GM19043 (cell line): ENCODE measurements around the gene ECSCR.
"Not testable (repeated sequence)": the region's sequence is repeated elsewhere in the genome, so short reads cannot be mapped to it uniquely, and the experiment has no call there.

Experiments used
- ATAC-seq: cut with Tn5 transposase; IDR thresholded peaks from one replicate; pipeline ENCODE4 v1.9.1; 2021; ENCODE audit warnings: low read depth; ENCODE audit not compliant: unreplicated experiment

ECSCR gene

GRCh38 chr5:139446956-139447779 lies 15.4 kb downstream of the ECSCR start:
- no peak for ATAC-seq

DNA sequence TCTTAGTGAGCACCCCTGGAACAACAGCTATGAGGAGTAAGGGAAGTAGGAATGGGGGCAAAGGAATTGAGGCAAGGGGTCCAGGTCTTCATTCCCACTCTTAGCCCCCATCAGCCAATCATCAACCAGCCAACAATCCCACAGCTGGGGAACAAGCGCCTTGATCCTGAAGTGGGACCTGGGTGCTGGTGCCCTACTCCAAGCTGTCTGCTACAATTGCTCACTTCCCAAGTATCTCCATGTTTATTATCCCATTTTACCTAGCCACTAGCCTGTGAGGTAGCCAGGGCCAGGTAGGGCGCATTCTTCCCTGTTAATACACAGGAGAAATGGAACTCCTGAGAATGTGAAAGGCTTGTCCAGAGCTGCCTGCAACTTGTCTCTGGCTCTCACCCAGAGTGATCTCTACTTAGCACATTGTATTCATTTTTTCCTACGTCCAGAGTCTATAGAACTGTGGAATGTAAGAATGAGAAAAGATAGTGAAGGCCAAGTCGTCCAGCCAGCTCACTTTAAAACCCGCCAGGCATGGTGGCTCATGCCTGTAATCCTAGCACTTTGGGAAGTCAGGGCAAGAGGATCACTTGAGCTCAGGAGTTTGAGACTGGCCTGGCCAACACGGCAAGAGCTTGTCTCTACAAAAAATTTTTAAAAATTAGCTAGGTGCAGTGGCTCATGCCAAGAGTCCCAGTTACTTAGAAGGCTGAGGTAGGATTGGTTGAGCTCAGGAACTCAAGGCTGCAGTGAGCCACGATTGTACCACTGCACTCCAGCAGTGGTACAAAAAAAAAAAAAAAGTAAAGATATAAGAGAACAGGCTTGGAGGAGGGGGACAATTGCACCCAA lies 17.0 kb downstream of the ECSCR start:
- ATAC-seq: no peak

GRCh38 chr5:139443831-139444453 lies 18.6 kb downstream of the ECSCR start:
- no peak for ATAC-seq

- not testable (repeated sequence) for ATAC-seq
Measured at GRCh38 chr5:139440416-139440815, 22.1 kb downstream of the ECSCR start.

GRCh38 chr5:139439013-139439903 lies 23.3 kb downstream of the ECSCR start, which contains the start of gene DNAJC18:
TSS of gene DNAJC18 (minus strand) at chr5:139439525. CDS start at chr5:139439445, 80 bp downstream.
- ATAC-seq: peak; percentile 93

DNA sequence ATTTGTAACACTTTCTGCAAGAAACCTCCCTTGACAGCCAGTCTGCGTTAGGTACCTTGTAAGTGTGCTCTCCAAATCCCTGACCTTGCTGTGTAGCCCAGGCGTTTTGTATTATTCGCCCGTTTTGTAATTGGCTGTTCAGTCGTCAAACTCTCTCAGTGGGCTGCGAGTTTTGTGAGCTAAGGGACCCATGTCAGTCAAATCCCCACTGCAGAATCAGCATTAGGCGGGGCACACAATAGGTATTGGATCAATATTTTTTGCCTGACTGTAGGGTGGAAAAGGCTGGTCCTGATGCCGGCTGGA lies 23.9 kb downstream of the ECSCR start:
- no peak for ATAC-seq

DNA sequence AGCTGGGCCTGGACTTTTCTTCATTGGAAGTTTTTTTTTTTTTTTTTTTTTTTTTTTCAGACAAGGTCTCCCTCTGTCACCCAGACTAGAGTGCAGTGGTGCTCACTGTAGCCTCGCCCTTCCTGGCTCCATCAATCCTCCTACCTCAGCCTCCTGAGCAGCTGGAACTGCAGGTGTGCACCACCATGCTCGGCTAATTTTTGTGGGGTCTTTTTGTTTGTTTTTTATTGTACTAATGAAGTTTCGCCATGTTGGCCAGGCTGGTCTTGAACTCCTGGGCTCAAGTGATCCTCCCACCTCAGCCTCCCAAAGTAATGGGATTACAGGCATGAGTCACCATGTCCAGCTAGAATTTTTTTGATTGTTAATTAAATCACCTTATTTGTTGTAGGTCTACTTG lies 26.9 kb downstream of the ECSCR start:
- ATAC-seq: no peak

DNA sequence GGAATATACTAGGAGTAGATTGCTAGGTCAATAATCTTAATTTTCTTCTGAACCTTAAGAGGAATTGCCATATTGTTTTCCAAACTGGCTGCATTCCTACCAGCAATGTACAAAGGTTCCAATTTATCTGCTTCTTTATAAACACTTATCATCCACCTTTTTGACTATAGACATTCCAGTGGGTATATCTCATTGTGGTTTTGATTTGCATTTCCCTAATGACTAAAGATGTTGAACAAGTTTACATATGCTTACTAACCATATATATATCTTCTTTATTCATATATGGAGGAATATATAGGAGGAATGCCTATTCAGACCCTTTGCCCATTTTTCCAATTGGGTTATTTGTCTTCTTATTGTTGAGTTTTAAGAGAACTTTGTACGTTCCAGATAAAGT lies 30.8 kb downstream of the ECSCR start:
- ATAC-seq: no peak

DNA sequence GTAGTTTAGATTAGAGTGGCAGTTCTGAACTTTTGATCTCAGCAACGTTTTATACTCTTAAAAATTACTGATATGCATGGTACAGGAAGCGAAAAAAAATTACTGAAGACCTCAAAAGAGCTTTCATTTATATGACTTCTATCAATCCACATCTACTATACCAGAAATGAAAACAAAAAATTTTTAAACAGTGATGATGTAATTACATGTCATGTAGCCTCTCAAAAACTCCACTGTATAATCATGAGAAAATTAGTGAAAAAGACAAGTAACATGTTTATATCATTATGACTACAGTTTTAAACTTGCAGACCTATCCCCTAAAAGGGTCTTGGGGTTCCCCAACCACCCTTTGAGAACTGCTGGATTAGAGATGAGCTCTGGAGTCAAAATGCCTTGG lies 32.5 kb downstream of the ECSCR start:
- ATAC-seq: no peak

- no peak for ATAC-seq
Measured at GRCh38 chr5:139426203-139426885, 36.2 kb downstream of the ECSCR start.

- ATAC-seq: no peak
Measured at GRCh38 chr5:139425497-139425896, 37.0 kb downstream of the ECSCR start.

GRCh38 chr5:139422307-139422893 lies 40.1 kb downstream of the ECSCR start:
- ATAC-seq: no peak

DNA sequence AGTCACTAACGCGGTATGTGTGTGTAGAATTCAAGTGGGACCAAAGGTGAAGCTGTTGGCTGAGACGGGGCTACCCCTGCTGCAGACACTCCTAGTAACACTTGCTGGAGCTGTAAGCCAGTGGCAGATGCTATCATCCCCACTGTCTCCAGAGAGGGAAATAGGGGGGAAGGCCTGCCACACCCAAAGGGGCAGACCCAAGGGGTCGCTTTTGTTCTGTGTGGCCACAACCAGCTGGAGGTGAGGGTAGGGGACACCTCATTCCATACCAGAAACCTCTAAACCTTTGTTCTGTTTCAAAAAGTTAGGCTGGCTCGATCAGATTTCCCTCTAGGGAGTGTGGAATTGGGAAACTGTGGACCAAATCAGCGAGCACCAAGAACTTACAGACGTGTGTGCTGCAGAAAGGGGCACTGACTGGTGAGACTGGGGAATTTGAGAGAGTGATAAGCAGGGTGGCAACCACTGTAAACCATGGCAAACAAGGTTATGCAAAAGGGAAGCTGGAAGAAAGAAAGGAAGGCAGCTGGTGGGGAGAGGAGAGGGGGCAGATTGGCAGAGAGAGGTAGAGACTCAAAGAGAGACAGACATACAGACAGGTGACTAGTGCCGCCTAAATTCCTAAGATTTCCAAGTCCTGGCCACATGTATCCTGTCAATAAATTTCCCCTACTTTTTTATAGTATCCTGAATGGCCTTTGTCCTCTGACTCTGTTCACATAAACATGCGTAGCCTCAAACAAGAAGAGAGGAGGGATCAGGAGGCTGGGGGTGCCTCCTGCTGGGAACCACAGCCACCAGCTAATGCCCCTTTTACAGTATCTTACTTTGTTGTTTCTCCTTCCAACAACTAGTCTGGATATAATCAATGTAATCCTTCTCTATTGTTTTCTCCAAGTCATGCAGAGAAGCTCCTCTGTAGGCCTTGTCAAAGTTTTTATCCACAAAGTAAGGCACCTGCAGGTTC lies 43.0 kb downstream of the ECSCR start:
- ATAC-seq: no peak

GRCh38 chr5:139418793-139419192 lies 43.8 kb downstream of the ECSCR start:
- no peak for ATAC-seq

DNA sequence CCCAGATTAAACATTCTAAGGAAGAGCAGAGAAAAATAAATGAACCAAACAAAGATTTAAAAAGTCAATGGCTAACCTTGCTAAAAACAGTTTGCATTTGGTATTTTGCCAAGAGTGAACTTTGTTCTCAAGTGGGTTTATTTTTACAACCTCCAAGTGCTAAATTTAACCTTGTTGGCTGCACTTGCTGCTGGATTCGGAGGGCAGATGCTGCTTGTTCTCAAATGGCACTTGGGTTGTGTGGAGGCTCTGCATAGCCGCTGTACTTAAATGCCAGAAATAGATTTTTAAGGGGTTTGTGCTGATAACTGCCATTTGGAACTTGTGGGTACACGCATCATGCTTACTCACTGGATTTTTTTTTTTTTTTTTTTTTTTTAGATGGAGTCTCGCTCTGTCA lies 45.3 kb downstream of the ECSCR start:
- no peak for ATAC-seq

DNA sequence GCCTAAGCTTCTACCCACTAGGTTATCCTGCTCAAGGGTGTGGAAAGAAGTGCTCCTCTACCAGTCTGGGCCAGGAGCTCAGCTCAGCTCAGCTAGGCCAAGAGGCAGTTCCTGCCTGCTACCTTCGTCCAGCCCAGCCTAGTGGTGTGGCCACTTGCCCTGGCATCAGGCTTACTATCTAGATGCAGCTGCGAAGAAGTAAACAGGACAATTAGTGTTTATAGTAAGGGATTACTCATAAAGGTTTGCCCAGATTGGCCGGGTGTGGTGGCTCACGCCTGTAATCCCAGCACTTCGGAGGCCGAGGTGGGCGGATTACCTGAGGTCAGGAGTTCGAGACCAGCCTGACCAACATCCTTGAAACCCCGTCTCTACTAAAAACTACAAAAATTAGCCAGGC lies 45.9 kb downstream of the ECSCR start:
- ATAC-seq: no peak

DNA sequence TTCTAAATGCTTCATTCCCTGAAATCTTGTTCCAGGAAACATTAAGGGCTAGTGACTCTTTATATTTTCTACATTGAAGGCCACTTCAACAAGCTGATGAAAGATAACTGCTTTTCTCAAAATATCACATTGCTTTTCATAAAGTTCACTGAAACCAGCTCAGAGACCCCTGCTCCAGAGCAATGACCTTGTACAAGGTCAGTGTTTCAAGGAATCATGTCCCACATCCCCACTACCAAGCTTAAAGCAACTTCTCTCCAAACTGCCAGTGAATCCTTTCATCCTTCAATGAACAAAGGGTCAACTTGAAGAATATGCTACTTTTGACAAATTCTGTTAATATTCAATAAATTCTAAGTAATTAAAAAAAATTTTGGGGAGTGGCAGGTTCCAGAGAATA lies 46.7 kb downstream of the ECSCR start:
- ATAC-seq: no peak

- no peak for ATAC-seq
Measured at GRCh38 chr5:139415221-139415861, 47.2 kb downstream of the ECSCR start.
